Osteocyte (in vitro differentiated cells): Measurements from ENCODE around the gene PKNOX2. TPM values are rescaled to one million over a fixed set of nuclear protein-coding genes. Genes with fewer than 3 reads are reported as not detected.

ENCODE experiments used
- DNase-seq: peaks from one replicate; pipeline ENCODE4 v3.0.0; 2021; ENCODE audit warnings: mixed read lengths; ENCODE audit not compliant: unreplicated experiment; ENCODE audit errors: extremely low spot score
- H3K27ac Mint-ChIP-seq: one replicate; pipeline ENCODE4 v1.8.0; 2021; ENCODE audit warnings: mild to moderate bottlenecking, mixed read lengths; ENCODE audit not compliant: unreplicated experiment
- H3K27me3 Mint-ChIP-seq: one replicate; pipeline ENCODE4 v1.8.0; 2021; ENCODE audit warnings: mixed read lengths; ENCODE audit not compliant: unreplicated experiment
- H3K36me3 Mint-ChIP-seq: one replicate; pipeline ENCODE4 v1.8.0; 2021; ENCODE audit warnings: mixed read lengths; ENCODE audit not compliant: unreplicated experiment
- H3K4me1 Mint-ChIP-seq: one replicate; pipeline ENCODE4 v1.8.0; 2021; ENCODE audit warnings: mixed read lengths; ENCODE audit not compliant: unreplicated experiment
- H3K4me3 Mint-ChIP-seq: one replicate; pipeline ENCODE4 v1.8.0; 2021; ENCODE audit warnings: mild to moderate bottlenecking, moderate library complexity, mixed read lengths; ENCODE audit not compliant: unreplicated experiment
- H3K9me3 Mint-ChIP-seq: one replicate; pipeline ENCODE4 v1.8.0; 2021; ENCODE audit warnings: mixed read lengths; ENCODE audit not compliant: unreplicated experiment
- total RNA-seq: library from RNA; stranded (reverse); gene quantifications from 2 replicates; pipeline ENCODE4 v1.2.1, GENCODE V29; 2021
- TF ChIP-seq, protein P1 (sequence below): fragments of 200-600 bp; sonication (generic); IDR thresholded peaks from 2 replicates; pipeline ENCODE4 v1.5.0; 2021; ENCODE audit warnings: antibody characterized with exemption, mild to moderate bottlenecking, moderate library complexity

Gene PKNOX2
- total RNA-seq, 1 donor from 2014 or later: 89.3 TPM

DNA sequence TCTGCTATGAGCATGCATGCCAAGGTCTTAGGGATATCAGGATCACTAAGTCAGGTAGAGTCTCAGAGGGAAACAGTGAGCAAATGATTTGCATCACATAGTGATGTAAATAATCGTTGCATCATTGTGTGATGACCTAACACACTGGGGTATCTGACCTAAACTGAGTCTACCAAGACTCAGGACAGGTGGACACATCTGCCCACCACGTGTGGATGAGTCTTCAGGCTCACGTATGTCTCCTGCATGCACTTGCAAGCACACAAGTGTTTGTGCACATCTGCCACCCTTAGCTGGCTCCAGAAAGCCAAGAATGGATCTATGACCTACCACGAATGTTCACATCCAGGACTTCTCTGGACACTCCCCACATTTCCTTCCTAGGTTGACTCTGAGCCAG is 220.3 kb downstream of the PKNOX2 start:
- Mint-ChIP-seq H3K9me3 (no peaks in the 10 kb centered on the region), H3K36me3 (peaks cover 43% of the 10 kb centered on the region), H3K27ac (no peak overlapping the region), H3K4me1 (peaks cover 2% of the 10 kb centered on the region), H3K4me3 (no peak overlapping the region), H3K27me3 (no peaks in the 10 kb centered on the region)
- no peak for DNase-seq
- TF ChIP-seq, protein P1, sequence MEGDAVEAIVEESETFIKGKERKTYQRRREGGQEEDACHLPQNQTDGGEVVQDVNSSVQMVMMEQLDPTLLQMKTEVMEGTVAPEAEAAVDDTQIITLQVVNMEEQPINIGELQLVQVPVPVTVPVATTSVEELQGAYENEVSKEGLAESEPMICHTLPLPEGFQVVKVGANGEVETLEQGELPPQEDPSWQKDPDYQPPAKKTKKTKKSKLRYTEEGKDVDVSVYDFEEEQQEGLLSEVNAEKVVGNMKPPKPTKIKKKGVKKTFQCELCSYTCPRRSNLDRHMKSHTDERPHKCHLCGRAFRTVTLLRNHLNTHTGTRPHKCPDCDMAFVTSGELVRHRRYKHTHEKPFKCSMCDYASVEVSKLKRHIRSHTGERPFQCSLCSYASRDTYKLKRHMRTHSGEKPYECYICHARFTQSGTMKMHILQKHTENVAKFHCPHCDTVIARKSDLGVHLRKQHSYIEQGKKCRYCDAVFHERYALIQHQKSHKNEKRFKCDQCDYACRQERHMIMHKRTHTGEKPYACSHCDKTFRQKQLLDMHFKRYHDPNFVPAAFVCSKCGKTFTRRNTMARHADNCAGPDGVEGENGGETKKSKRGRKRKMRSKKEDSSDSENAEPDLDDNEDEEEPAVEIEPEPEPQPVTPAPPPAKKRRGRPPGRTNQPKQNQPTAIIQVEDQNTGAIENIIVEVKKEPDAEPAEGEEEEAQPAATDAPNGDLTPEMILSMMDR: no peak

- no peak overlapping the region for H3K4me3 Mint-ChIP-seq
- no peaks in the 10 kb centered on the region for H3K9me3 Mint-ChIP-seq
- no peak for DNase-seq
- no peak overlapping the region for H3K27ac Mint-ChIP-seq
- TF ChIP-seq, protein P1: no peak
- H3K4me1 Mint-ChIP-seq: peaks cover 22% of the 10 kb centered on the region
- peaks cover 36% of the 10 kb centered on the region for H3K36me3 Mint-ChIP-seq
- no peaks in the 10 kb centered on the region for H3K27me3 Mint-ChIP-seq
Measured at GRCh38 chr11:125387901-125388300, 223.3 kb downstream of the PKNOX2 start.

- Mint-ChIP-seq H3K4me1 (peaks cover 22% of the 10 kb centered on the region), H3K9me3 (no peaks in the 10 kb centered on the region), H3K36me3 (peaks cover 37% of the 10 kb centered on the region), H3K27ac (no peak overlapping the region), H3K4me3 (no peak overlapping the region), H3K27me3 (no peaks in the 10 kb centered on the region)
- no peak for DNase-seq
- TF ChIP-seq, protein P1: no peak
Measured at GRCh38 chr11:125388611-125389010, 224.1 kb downstream of the PKNOX2 start.

DNA sequence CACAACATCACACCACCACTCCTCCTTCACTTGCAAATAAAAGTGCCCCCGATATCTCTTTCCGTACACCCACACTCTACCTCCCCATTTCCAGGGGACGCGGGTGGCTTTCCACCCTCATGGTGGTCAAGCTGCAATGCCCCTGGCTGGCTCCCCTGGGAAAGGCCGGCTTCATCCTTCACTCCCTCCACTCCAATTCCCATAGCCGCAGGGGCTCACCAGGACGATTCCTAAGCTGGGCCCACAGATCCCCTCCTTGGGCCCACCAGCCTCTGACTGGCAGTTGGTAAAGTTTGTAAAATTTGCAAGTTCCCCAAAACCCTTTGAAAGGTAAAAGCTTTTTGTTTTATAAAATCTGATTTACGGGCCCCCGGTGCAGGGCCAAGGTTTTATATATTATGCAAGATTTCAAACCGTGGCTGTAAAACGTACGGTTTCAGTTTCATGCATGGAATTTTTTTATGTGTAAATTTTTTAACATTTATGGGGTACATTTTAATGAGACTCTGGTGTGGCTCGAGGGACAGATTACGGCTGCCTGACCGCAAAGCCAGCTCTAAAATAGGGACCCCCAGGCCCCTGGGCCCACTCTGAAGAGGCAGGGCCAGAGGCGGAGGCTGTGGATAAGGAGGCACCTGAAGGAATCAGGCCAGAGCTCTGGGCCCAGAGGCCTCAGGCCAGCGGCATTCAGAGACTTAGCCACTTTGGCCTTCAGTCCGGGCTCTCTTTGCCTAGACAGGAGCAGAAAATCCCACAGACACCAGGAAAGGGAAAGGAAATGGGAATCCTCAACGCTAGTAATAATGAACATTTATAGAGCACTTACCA is 225.0 kb downstream of the PKNOX2 start:
- Mint-ChIP-seq H3K9me3 (no peaks in the 10 kb centered on the region), H3K27me3 (no peaks in the 10 kb centered on the region), H3K4me3 (no peak overlapping the region), H3K4me1 (peaks cover 22% of the 10 kb centered on the region), H3K36me3 (peaks cover 32% of the 10 kb centered on the region), H3K27ac (peak overlapping the region; percentile 86)
- TF ChIP-seq, protein P1: no peak
- DNase-seq: no peak

DNA sequence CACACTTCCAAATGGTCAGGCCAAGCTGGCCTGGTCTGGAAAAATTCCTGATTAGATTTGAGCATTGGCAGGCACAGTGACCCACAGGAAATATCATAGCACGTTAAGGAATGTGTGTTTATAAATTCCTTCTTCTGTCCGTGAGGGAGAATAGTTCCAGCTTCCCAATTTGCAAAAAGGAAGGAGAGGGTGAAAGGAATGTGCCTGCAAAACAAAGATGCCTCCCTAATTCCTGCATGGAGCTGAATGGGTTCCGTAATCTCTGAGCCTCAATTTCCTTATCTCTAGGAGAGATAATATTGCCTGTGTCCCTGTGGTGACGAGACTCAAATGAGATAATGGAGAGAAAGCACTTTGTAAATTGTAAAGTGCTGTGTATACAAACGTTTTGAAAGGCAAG is 226.4 kb downstream of the PKNOX2 start:
- H3K36me3 Mint-ChIP-seq: peaks cover 32% of the 10 kb centered on the region
- no peaks in the 10 kb centered on the region for H3K27me3 Mint-ChIP-seq
- no peak overlapping the region for H3K4me3 Mint-ChIP-seq
- H3K4me1 Mint-ChIP-seq: peaks cover 22% of the 10 kb centered on the region
- no peaks in the 10 kb centered on the region for H3K9me3 Mint-ChIP-seq
- peak overlapping the region; percentile 86 for H3K27ac Mint-ChIP-seq
- no peak for DNase-seq
- TF ChIP-seq, protein P1: no peak
